Hematopoietic multipotent progenitor cell treated with erythropoietin and hydrocortisone succinate and interleukin-3 and kit ligand, for 6 days (in vitro differentiated cells): ENCODE measurements around the gene CMIP.
"Not testable (repeated sequence)": the region's sequence is repeated elsewhere in the genome, so short reads cannot be mapped to it uniquely, and the experiment has no call there.

Experiments used
- DNase-seq: peaks from one replicate; pipeline ENCODE4 v3.0.0-alpha.2; 2015

The CMIP gene

GRCh38 chr16:81520151-81520470 is 75.5 kb downstream of the CMIP start:
- DNase-seq = peak; percentile 44

GRCh38 chr16:81520560-81521135 is 76.0 kb downstream of the CMIP start:
- DNase-seq = no peak

- DNase-seq = peak; percentile 44
These were observed 76.6 kb downstream of the CMIP start for GRCh38 chr16:81521141-81521626.

GRCh38 chr16:81522108-81522701 is 77.6 kb downstream of the CMIP start:
- peak; percentile 57 for DNase-seq

- not testable (repeated sequence) for DNase-seq
These were observed 78.2 kb downstream of the CMIP start for GRCh38 chr16:81522851-81523250.

GRCh38 chr16:81523387-81524115 is 78.9 kb downstream of the CMIP start:
- no peak for DNase-seq

- DNase-seq = peak; percentile 39
These were observed 79.8 kb downstream of the CMIP start for GRCh38 chr16:81524382-81524781.

- not testable (repeated sequence) for DNase-seq
These were observed 80.3 kb downstream of the CMIP start for GRCh38 chr16:81524885-81525284.

- DNase-seq = no peak
These were observed 81.6 kb downstream of the CMIP start for GRCh38 chr16:81526199-81526598.

GRCh38 chr16:81526935-81527334 is 82.3 kb downstream of the CMIP start:
- peak; percentile 91 for DNase-seq

GRCh38 chr16:81527477-81528178 is 83.0 kb downstream of the CMIP start:
- no peak for DNase-seq

GRCh38 chr16:81528256-81528655 is 83.6 kb downstream of the CMIP start:
- DNase-seq = peak; percentile 66

- DNase-seq = no peak
These were observed 85.7 kb downstream of the CMIP start for GRCh38 chr16:81530296-81530721.

- DNase-seq = no peak
These were observed 86.2 kb downstream of the CMIP start for GRCh38 chr16:81530814-81531213.

- no peak for DNase-seq
These were observed 86.8 kb downstream of the CMIP start for GRCh38 chr16:81531419-81531821.

- DNase-seq = no peak
These were observed 88.0 kb downstream of the CMIP start for GRCh38 chr16:81532491-81533174.

- DNase-seq = no peak
These were observed 88.5 kb downstream of the CMIP start for GRCh38 chr16:81533175-81533507.

GRCh38 chr16:81535679-81536360 is 91.2 kb downstream of the CMIP start:
- no peak for DNase-seq

- no peak for DNase-seq
These were observed 92.0 kb downstream of the CMIP start for GRCh38 chr16:81536648-81537047.

- DNase-seq = no peak
These were observed 93.3 kb downstream of the CMIP start for GRCh38 chr16:81537721-81538561.

- DNase-seq = no peak
These were observed 94.6 kb downstream of the CMIP start for GRCh38 chr16:81539009-81539758.
